Measurements from ENCODE around the gene XIRP1. TPM values are rescaled to one million over a fixed set of nuclear protein-coding genes. Genes with fewer than 3 reads are reported as not detected.

Gene XIRP1
- total and polyA plus RNA-seq, 2 donors (not counting 1 experiment from before 2014, with no cell fraction given), result 0.05 TPM; not detected in 1

DNA sequence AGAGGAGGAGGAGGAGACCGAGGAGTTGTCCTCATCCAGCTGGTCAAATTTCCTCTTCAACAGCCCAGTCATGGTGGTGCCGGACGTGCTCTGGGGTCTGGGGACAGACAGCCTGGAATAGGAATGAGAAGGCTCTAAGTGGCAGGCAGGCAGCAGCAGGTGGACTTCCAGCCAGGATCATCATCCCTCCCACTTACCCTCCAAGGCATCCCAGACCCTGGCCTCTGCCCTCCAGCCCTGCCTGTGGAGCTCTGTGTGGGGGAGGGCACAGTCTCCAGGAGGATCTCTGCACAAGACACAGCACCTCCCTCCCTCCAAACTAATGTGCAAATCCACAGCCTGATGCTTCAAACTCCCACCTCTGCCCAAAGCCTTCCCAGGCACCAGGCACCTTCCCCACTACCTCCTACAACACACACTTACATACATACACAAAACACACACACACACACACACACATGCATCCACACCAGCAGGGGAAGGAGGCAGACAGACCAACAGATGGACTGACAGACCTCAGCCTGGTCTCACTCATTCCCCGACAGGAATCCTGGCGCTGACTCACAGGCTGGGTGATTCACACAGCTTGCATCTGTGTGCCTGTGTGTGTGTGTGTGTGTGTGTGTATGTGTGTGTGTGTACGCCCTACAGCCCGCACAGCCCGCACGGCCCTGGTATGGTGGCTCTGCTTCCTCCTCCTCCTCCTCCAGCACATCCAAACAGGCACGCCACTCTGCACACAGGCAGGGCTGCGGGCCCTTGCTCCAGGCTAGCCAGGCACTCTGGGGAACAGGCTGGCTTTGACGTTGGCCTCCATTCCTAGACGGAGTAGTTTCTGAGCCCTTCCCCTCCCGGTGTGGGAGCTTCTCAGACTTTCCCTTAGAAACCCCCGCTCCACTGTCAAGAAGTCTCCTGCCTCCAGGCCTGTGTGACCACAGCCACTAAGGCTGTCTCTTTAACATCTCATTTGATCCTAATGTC, 45.5 kb downstream of the XIRP1 start:
- Histone ChIP-seq H3K27ac (ENCODE audit: insufficient read depth, low read length) (peak overlapping the region; percentile 88), H3K4me2 (ENCODE audit: extremely low read depth, insufficient read depth, low read length) (peak overlapping the region; percentile 80), H3K4me1 (ENCODE audit: control insufficient read depth, extremely low read depth, insufficient read depth, low read length) (peaks cover 55% of the 10 kb centered on the region), H3K4me3 (replicated peaks in 1 of 4; ENCODE audit: control extremely low read depth in 1 of 4, insufficient read depth in 1 of 4, low read depth in 3 of 4, low read length in 4 of 4) (peak overlapping the region in 2 of 4 experiments; percentile 1 to 34), H3K9me3 (ENCODE audit: control insufficient read depth, insufficient read depth, low read depth, low read length) (no peaks in the 10 kb centered on the region), H2AFZ (ENCODE audit: low read length) (no peak overlapping the region), H3K36me3 (ENCODE audit: control insufficient read depth, insufficient read depth, low read length) (peaks cover 27% of the 10 kb centered on the region), H3K79me2 (ENCODE audit: control insufficient read depth, insufficient read depth, low read length) (peaks cover 48% of the 10 kb centered on the region), H3K9ac (ENCODE audit: insufficient read depth, low read length) (peak overlapping the region; percentile 58), H3K27me3 (ENCODE audit: control insufficient read depth, insufficient read depth, low read length) (no peaks in the 10 kb centered on the region), H4K20me1 (ENCODE audit: control insufficient read depth, extremely low read depth, insufficient read depth, low read length) (no peaks in the 10 kb centered on the region)
- peak; percentile 97 to 98 for DNase-seq (ENCODE audit: low read depth in 2 of 2)
- TF ChIP-seq CTCF (conservative IDR thresholded peaks at IDR 0.05 in 1 of 2, IDR thresholded peaks at IDR 0.05 in 1 of 2; ENCODE audit: low read depth in 1 of 2, low read length in 2 of 2) (no peak), EZH2 (IDR thresholded peaks at IDR 0.05; ENCODE audit: low read length, missing control alignments) (no peak)

DNA sequence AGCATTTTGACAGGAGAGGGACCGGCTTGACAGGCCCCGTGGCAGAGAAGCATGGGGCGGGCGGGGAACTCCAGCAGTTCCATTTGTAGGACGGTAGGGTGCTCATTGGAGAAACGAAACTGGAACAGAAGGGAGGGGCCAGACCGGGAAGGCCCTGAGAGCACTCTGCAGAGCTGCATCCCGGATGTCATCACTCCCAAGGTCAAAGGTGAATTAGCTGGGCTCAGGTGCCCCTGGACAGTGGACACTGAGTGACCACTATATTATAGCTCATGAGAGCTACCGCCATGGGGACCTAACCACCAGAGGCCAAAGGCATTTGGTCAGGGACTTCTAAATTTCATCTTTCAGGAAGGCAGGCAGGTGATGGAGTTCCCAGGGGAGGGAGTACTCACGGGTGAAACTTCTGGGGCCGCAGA, 46.3 kb downstream of the XIRP1 start:
- Histone ChIP-seq H3K9ac (ENCODE audit: insufficient read depth, low read length) (no peak overlapping the region), H3K9me3 (ENCODE audit: control insufficient read depth, insufficient read depth, low read depth, low read length) (no peaks in the 10 kb centered on the region), H3K4me3 (replicated peaks in 1 of 4; ENCODE audit: control extremely low read depth in 1 of 4, insufficient read depth in 1 of 4, low read depth in 3 of 4, low read length in 4 of 4) (no peak overlapping the region), H2AFZ (ENCODE audit: low read length) (no peak overlapping the region), H3K27me3 (ENCODE audit: control insufficient read depth, insufficient read depth, low read length) (no peaks in the 10 kb centered on the region), H4K20me1 (ENCODE audit: control insufficient read depth, extremely low read depth, insufficient read depth, low read length) (no peaks in the 10 kb centered on the region), H3K36me3 (ENCODE audit: control insufficient read depth, insufficient read depth, low read length) (peaks cover 27% of the 10 kb centered on the region), H3K79me2 (ENCODE audit: control insufficient read depth, insufficient read depth, low read length) (peaks cover 44% of the 10 kb centered on the region), H3K4me2 (ENCODE audit: extremely low read depth, insufficient read depth, low read length) (peak overlapping the region; percentile 65), H3K4me1 (ENCODE audit: control insufficient read depth, extremely low read depth, insufficient read depth, low read length) (peaks cover 48% of the 10 kb centered on the region), H3K27ac (ENCODE audit: insufficient read depth, low read length) (peak overlapping the region; percentile 88)
- TF ChIP-seq CTCF (conservative IDR thresholded peaks at IDR 0.05 in 1 of 2, IDR thresholded peaks at IDR 0.05 in 1 of 2; ENCODE audit: low read depth in 1 of 2, low read length in 2 of 2), result no peak
- TF ChIP-seq EZH2 (IDR thresholded peaks at IDR 0.05; ENCODE audit: low read length, missing control alignments), result no peak
- no peak for DNase-seq (ENCODE audit: low read depth in 2 of 2)

DNA sequence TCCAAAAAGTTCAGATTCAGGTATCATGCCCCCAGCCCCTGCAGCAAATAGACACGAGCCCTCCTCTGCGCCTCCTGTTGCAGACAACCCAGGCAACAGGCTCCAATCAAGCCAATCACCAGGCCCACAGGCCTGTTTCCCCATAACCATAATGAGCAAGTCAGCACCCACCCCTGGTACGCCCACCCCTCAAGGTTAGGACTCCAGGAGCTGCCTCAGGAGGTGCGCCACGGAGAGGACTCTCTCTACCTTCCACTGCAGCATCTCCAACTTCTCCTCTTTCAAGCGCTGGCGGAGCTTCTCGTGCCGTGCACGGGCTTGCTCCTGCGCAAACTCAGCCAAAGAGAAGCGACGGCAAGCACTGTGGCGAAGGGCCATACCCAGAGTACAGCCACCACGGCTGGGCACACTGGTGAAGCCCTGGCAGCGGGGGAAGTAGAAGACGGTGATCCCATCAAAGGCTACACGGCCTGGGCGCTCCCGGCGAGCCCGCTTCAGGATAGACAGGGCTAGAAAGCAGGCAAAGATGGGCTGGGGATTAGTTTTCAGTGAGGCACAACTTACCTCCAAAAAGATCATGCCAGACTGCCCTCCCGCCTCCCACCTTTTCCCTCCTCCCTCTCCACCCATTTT, 47.5 kb downstream of the XIRP1 start:
- Histone ChIP-seq H2AFZ (ENCODE audit: low read length) (no peak overlapping the region), H3K4me2 (ENCODE audit: extremely low read depth, insufficient read depth, low read length) (no peak overlapping the region), H3K79me2 (ENCODE audit: control insufficient read depth, insufficient read depth, low read length) (peaks cover 36% of the 10 kb centered on the region), H3K27me3 (ENCODE audit: control insufficient read depth, insufficient read depth, low read length) (no peaks in the 10 kb centered on the region), H3K4me3 (replicated peaks in 1 of 4; ENCODE audit: control extremely low read depth in 1 of 4, insufficient read depth in 1 of 4, low read depth in 3 of 4, low read length in 4 of 4) (no peak overlapping the region), H3K9ac (ENCODE audit: insufficient read depth, low read length) (no peak overlapping the region), H4K20me1 (ENCODE audit: control insufficient read depth, extremely low read depth, insufficient read depth, low read length) (no peaks in the 10 kb centered on the region), H3K9me3 (ENCODE audit: control insufficient read depth, insufficient read depth, low read depth, low read length) (no peaks in the 10 kb centered on the region), H3K27ac (ENCODE audit: insufficient read depth, low read length) (no peak overlapping the region), H3K36me3 (ENCODE audit: control insufficient read depth, insufficient read depth, low read length) (peaks cover 27% of the 10 kb centered on the region), H3K4me1 (ENCODE audit: control insufficient read depth, extremely low read depth, insufficient read depth, low read length) (peaks cover 38% of the 10 kb centered on the region)
- DNase-seq (ENCODE audit: low read depth in 2 of 2), result no peak
- TF ChIP-seq CTCF (conservative IDR thresholded peaks at IDR 0.05 in 1 of 2, IDR thresholded peaks at IDR 0.05 in 1 of 2; ENCODE audit: low read depth in 1 of 2, low read length in 2 of 2), result no peak
- TF ChIP-seq EZH2 (IDR thresholded peaks at IDR 0.05; ENCODE audit: low read length, missing control alignments), result no peak

All from fibroblast of lung (primary cell).